Erythroblast (primary cell): ENCODE data around the gene CLIC4.

ENCODE experiments used
- GATA1 ChIP-seq: IDR thresholded peaks from 2 replicates; pipeline ENCODE4 v1.6.1; 2011; ENCODE audit warnings: low read depth, mild to moderate bottlenecking, control low read depth, low read length, moderate library complexity
- POLR2A ChIP-seq: IDR thresholded peaks from 2 replicates; pipeline ENCODE4 v1.6.1; 2011; ENCODE audit warnings: mild to moderate bottlenecking, low read length

DNA sequence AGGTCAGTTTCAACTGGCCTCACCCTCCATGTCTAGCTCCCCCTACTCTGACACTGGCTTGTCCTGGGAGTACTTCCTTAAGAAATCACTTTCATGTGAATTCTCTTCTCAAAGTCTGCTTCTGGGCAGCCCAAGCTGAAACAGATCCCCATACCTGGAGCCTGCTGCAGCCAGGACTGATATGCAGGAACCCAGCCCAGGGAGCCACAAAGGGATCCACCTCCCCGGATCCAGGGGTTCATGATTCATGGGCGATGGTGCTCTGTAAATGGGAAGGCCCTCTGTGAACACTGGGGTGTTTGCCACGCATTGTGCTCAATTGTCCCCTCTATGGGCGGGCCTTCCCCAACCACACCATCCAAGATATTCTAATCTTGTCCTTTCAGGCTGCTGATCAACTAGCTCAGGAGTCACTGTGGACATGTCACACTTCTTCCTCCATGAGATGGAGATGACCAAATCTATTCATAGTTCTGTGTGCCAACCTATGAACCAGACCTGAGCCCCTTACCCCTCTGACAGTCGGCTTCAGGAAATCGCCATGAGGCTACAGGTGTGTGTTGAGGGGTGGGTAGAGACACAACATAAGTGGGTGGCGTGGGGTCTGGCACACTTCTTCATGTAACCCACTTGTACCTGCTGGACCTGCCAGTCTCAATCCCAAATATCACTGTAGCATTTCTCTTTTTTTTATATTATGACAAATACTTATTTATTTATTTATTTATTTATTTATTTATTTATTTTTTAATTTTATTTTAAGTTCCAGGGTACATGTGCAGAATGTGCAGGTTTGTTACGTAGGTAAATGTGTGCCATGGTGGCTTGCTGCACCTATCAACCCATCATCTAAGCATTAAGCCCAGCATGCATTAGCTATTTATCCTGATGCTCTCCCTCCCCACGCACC, 143.1 kb downstream of the CLIC4 start:
- no peak for TF ChIP-seq POLR2A
- no peak for TF ChIP-seq GATA1
